RWPE2 (cell line): Measurements from ENCODE around the gene KRTAP4-12.
A peak's percentile ranks its signal among the peaks of the same experiment; 100 is the strongest.
"Not testable (repeated sequence)": the region's sequence is repeated elsewhere in the genome, so short reads cannot be mapped to it uniquely, and the experiment has no call there.

ENCODE experiments used
- ATAC-seq: fragments of 200-7000 bp; cut with Tn5 transposase; 3 replicates; pipeline ENCODE4 v1.9.1; 2021; ENCODE audit warnings: low read depth
- DNase-seq: peaks from one replicate; pipeline ENCODE4 v3.0.0-alpha.2; 2020; ENCODE audit warnings: low spot score
- H3K27ac ChIP-seq: fragments of 450-650 bp; 2 replicates; pipeline ENCODE4 v1.5.1; 2017; ENCODE audit warnings: mild to moderate bottlenecking; ENCODE audit not compliant: poor library complexity, severe bottlenecking
- H3K27me3 ChIP-seq: fragments of 250-450 bp; sonication (Bioruptor Pico); 2 replicates; pipeline ENCODE4 v1.5.1; 2021; ENCODE audit warnings: mild to moderate bottlenecking, moderate library complexity; ENCODE audit not compliant: insufficient read depth, poor library complexity, severe bottlenecking
- H3K36me3 ChIP-seq: fragments of 250-450 bp; sonication (Bioruptor Pico); 2 replicates; pipeline ENCODE4 v1.5.1; 2020; ENCODE audit warnings: low read depth, mild to moderate bottlenecking, moderate library complexity
- H3K4me1 ChIP-seq: fragments of 250-450 bp; sonication (Bioruptor Pico); 2 replicates; pipeline ENCODE4 v1.5.1; 2021; ENCODE audit warnings: mild to moderate bottlenecking, moderate library complexity; ENCODE audit not compliant: insufficient read depth, poor library complexity, severe bottlenecking
- H3K4me3 ChIP-seq: fragments of 250-450 bp; sonication (Bioruptor Pico); 2 replicates; pipeline ENCODE4 v1.5.1; 2021; ENCODE audit warnings: mild to moderate bottlenecking, moderate library complexity; ENCODE audit not compliant: severe bottlenecking
- H3K9me3 ChIP-seq: fragments of 250-450 bp; sonication (Bioruptor Pico); 2 replicates; pipeline ENCODE4 v1.5.1; 2021; ENCODE audit warnings: mild to moderate bottlenecking, moderate library complexity; ENCODE audit not compliant: severe bottlenecking
- TF ChIP-seq, protein P1 (sequence below): fragments of 450-650 bp; IDR thresholded peaks from one replicate; pipeline ENCODE4 v1.5.1; 2017; ENCODE audit warnings: mild to moderate bottlenecking, moderate library complexity; ENCODE audit not compliant: poor library complexity, severe bottlenecking

KRTAP4-12 gene

GRCh38 chr17:41141361-41141760 is 17.4 kb upstream of the KRTAP4-12 start:
- H3K27ac ChIP-seq, result peak overlapping the region; percentile 31
- peaks cover 3% of the 10 kb centered on the region for H3K9me3 ChIP-seq
- peaks cover 2% of the 10 kb centered on the region for H3K4me1 ChIP-seq
- DNase-seq, result no peak
- TF ChIP-seq, protein P1, sequence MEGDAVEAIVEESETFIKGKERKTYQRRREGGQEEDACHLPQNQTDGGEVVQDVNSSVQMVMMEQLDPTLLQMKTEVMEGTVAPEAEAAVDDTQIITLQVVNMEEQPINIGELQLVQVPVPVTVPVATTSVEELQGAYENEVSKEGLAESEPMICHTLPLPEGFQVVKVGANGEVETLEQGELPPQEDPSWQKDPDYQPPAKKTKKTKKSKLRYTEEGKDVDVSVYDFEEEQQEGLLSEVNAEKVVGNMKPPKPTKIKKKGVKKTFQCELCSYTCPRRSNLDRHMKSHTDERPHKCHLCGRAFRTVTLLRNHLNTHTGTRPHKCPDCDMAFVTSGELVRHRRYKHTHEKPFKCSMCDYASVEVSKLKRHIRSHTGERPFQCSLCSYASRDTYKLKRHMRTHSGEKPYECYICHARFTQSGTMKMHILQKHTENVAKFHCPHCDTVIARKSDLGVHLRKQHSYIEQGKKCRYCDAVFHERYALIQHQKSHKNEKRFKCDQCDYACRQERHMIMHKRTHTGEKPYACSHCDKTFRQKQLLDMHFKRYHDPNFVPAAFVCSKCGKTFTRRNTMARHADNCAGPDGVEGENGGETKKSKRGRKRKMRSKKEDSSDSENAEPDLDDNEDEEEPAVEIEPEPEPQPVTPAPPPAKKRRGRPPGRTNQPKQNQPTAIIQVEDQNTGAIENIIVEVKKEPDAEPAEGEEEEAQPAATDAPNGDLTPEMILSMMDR, result no peak
- H3K4me3 ChIP-seq, result no peak overlapping the region
- no peaks in the 10 kb centered on the region for H3K27me3 ChIP-seq
- no peak for ATAC-seq
- H3K36me3 ChIP-seq, result no peaks in the 10 kb centered on the region

GRCh38 chr17:41140360-41141131 is 16.6 kb upstream of the KRTAP4-12 start, which contains the start of gene KRTAP4-6:
KRTAP4-6 (minus strand) TSS chr17:41140544; CDS start chr17:41140487, 57 bp downstream.
- peaks cover 3% of the 10 kb centered on the region for H3K9me3 ChIP-seq
- DNase-seq, result no peak
- H3K27ac ChIP-seq, result peak within 1 kb of the TSS; percentile 31
- TF ChIP-seq, protein P1, result no peak
- no peaks in the 10 kb centered on the region for H3K36me3 ChIP-seq
- H3K4me3 ChIP-seq, result no peak within 1 kb of the TSS
- H3K27me3 ChIP-seq, result no peaks in the 10 kb centered on the region
- peaks cover 2% of the 10 kb centered on the region for H3K4me1 ChIP-seq
- peak; percentile 99 for ATAC-seq

DNA sequence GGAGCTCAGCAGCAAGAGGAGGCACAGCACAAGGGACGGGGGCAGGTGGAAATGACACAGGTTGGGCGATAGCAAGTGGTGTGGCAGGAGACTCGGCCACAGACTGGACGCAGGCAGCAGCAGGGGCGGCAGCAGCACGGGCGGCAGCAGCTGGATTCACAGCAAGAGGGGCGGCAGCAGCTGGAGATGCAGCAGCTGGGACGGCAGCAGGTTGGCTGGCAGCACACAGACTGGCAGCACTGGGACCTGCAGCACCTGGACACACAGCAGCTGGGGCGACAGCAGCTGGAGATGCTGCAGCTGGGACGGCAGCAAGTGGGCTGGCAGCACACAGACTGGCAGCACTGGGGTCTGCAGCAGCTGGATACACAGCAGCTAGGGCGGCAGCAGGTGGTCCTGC is 15.9 kb upstream of the KRTAP4-12 start:
- H3K4me3 ChIP-seq, H3K9me3 ChIP-seq, H3K36me3 ChIP-seq, H3K4me1 ChIP-seq, H3K27me3 ChIP-seq, DNase-seq, ATAC-seq: not testable (repeated sequence)
- H3K27ac ChIP-seq, result peak overlapping the region; percentile 31

GRCh38 chr17:41133880-41134735 is 10.1 kb upstream of the KRTAP4-12 start:
- Histone ChIP-seq H3K27ac (peak overlapping the region; percentile 90), H3K4me3 (no peak overlapping the region)

GRCh38 chr17:41131979-41132378 is 8.0 kb upstream of the KRTAP4-12 start:
- Histone ChIP-seq H3K27ac (peak overlapping the region; percentile 90), H3K27me3 (no peaks in the 10 kb centered on the region), H3K36me3 (no peaks in the 10 kb centered on the region), H3K9me3 (no peaks in the 10 kb centered on the region), H3K4me3 (no peak overlapping the region), H3K4me1 (peaks cover 25% of the 10 kb centered on the region)
- TF ChIP-seq, protein P1, result no peak
- DNase-seq, result no peak
- peak; percentile 100 for ATAC-seq

More at GRCh38 chr17:41133880-41134735, 10.1 kb upstream of the KRTAP4-12 start:
- no peaks in the 10 kb centered on the region for H3K9me3 ChIP-seq
- peaks cover 25% of the 10 kb centered on the region for H3K4me1 ChIP-seq
- DNase-seq, result no peak
- TF ChIP-seq, protein P1, result no peak
- ATAC-seq, result no peak
- no peaks in the 10 kb centered on the region for H3K27me3 ChIP-seq
- H3K36me3 ChIP-seq, result no peaks in the 10 kb centered on the region
